HEK293 (cell line): ENCODE data around the gene UBE2V1.

Experiments
- GLI4 ChIP-seq: fragments of 450-650 bp; formaldehyde crosslinking; IDR thresholded peaks from 2 replicates; pipeline ENCODE4 v1.5.1; 2016; ENCODE audit warnings: missing biosample characterization, missing genetic modification characterization
- KLF7 ChIP-seq: fragments of 450-650 bp; formaldehyde crosslinking; IDR thresholded peaks from 2 replicates; pipeline ENCODE4 v1.5.1; 2016; ENCODE audit warnings: missing biosample characterization, missing genetic modification characterization, borderline replicate concordance
- KLF9 ChIP-seq: fragments of 450-650 bp; formaldehyde crosslinking; IDR thresholded peaks from 2 replicates; pipeline ENCODE4 v1.5.1; 2016; ENCODE audit warnings: missing biosample characterization, missing genetic modification characterization, low read depth
- ZFHX2 ChIP-seq: fragments of 450-650 bp; formaldehyde crosslinking; conservative IDR thresholded peaks from 2 replicates; pipeline ENCODE4 v1.5.1; 2016; ENCODE audit warnings: missing biosample characterization, missing genetic modification characterization
- ZNF10 ChIP-seq: fragments of 450-650 bp; formaldehyde crosslinking; IDR thresholded peaks from 2 replicates; pipeline ENCODE4 v1.5.1; 2017; ENCODE audit warnings: missing biosample characterization, missing genetic modification characterization
- ZNF132 ChIP-seq: fragments of 450-650 bp; formaldehyde crosslinking; IDR thresholded peaks from 2 replicates; pipeline ENCODE4 v1.5.1; 2017; ENCODE audit warnings: missing biosample characterization, missing genetic modification characterization, borderline replicate concordance
- ZNF157 ChIP-seq: fragments of 450-650 bp; formaldehyde crosslinking; IDR thresholded peaks from 2 replicates; pipeline ENCODE4 v1.5.1; 2016; ENCODE audit warnings: missing biosample characterization, missing genetic modification characterization
- ZNF266 ChIP-seq: fragments of 450-650 bp; formaldehyde crosslinking; IDR thresholded peaks from 2 replicates; pipeline ENCODE4 v1.5.1; 2016; ENCODE audit warnings: missing biosample characterization, missing genetic modification characterization, low read depth
- ZNF558 ChIP-seq: fragments of 450-650 bp; formaldehyde crosslinking; IDR thresholded peaks from 2 replicates; pipeline ENCODE4 v1.5.1; 2016; ENCODE audit warnings: missing biosample characterization, missing genetic modification characterization
- ZNF561 ChIP-seq: fragments of 450-650 bp; IDR thresholded peaks from 2 replicates; pipeline ENCODE4 v1.5.1; 2018; ENCODE audit warnings: missing biosample characterization, missing genetic modification characterization, borderline replicate concordance
- ZNF624 ChIP-seq: fragments of 450-650 bp; formaldehyde crosslinking; IDR thresholded peaks from 2 replicates; pipeline ENCODE4 v1.5.1; 2017; ENCODE audit warnings: missing biosample characterization, missing genetic modification characterization
- ZNF830 ChIP-seq: fragments of 450-650 bp; IDR thresholded peaks from 2 replicates; pipeline ENCODE4 v1.5.0; 2018; ENCODE audit warnings: missing biosample characterization, missing genetic modification characterization, low read depth, mild to moderate bottlenecking, moderate library complexity
- TF ChIP-seq, protein P1 (sequence below): fragments of 450-650 bp; IDR thresholded peaks from 2 replicates; pipeline ENCODE4 v1.5.1; 2018; ENCODE audit warnings: missing biosample characterization, missing genetic modification characterization
- TF ChIP-seq, protein P2 (sequence below): fragments of 450-650 bp; formaldehyde crosslinking; IDR thresholded peaks from 2 replicates; pipeline ENCODE4 v1.5.1; 2016; ENCODE audit warnings: missing biosample characterization, missing genetic modification characterization
- TF ChIP-seq, protein P3 (sequence below): fragments of 450-650 bp; formaldehyde crosslinking; IDR thresholded peaks from 2 replicates; pipeline ENCODE4 v1.5.1; 2016; ENCODE audit warnings: missing biosample characterization, missing genetic modification characterization
- TF ChIP-seq, protein P4 (sequence below): fragments of 450-650 bp; formaldehyde crosslinking; IDR thresholded peaks from 2 replicates; pipeline ENCODE4 v1.5.1; 2016; ENCODE audit warnings: missing biosample characterization, missing genetic modification characterization, borderline replicate concordance
- TF ChIP-seq, protein P5 (sequence below): fragments of 450-650 bp; formaldehyde crosslinking; IDR thresholded peaks from 2 replicates; pipeline ENCODE4 v1.5.1; 2016; ENCODE audit warnings: missing biosample characterization, missing genetic modification characterization
- TF ChIP-seq, protein P6 (sequence below): fragments of 450-650 bp; formaldehyde crosslinking; IDR thresholded peaks from 2 replicates; pipeline ENCODE4 v1.5.1; 2016; ENCODE audit warnings: missing biosample characterization, missing genetic modification characterization
- TF ChIP-seq, protein P7 (sequence below): fragments of 450-650 bp; formaldehyde crosslinking; IDR thresholded peaks from 2 replicates; pipeline ENCODE4 v1.5.1; 2016; ENCODE audit warnings: missing biosample characterization, missing genetic modification characterization

Gene UBE2V1

DNA sequence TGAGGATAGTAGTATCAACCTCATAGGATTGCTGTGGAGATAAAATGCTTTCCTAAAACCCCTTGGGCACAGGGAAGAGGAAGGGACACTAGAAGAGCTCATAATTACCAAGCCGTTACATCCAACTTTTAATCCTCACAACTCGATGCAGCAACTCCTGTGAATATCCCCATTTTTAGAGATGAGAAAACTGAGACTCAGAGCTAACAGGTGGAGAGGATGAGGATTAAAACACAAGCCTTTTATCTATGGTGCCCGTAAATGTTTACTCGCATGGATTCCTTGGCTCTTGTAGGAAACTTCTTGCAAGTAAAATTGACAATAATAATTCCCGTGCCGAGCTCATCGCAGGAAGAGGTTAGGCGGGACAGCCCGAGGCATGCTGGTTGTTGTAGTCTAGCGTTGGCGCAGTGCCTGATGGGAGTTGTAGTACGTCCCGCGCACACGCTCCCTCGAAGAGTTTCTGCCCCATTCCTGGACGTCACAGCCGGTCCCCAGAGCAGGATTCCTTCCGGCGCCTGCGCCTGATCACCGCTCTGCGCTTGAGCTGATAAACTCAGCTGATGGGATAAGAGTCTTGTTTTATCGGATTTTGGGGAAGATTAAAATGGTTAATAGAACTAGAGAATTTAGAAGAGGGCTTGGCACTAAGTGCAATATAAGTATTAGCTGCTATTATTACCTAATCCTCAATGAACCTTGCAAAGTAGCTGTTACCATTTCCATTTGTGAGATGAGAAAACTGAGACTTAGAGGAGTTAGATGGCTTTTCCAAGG, 2.8 kb upstream of the UBE2V1 start (continued):
- TF ChIP-seq, protein P1, sequence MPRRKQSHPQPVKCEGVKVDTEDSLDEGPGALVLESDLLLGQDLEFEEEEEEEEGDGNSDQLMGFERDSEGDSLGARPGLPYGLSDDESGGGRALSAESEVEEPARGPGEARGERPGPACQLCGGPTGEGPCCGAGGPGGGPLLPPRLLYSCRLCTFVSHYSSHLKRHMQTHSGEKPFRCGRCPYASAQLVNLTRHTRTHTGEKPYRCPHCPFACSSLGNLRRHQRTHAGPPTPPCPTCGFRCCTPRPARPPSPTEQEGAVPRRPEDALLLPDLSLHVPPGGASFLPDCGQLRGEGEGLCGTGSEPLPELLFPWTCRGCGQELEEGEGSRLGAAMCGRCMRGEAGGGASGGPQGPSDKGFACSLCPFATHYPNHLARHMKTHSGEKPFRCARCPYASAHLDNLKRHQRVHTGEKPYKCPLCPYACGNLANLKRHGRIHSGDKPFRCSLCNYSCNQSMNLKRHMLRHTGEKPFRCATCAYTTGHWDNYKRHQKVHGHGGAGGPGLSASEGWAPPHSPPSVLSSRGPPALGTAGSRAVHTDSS (tag by site-specific recombination): no peak
- TF ChIP-seq ZNF624 (tag by site-specific recombination) (no peak), GLI4 (tag by site-specific recombination) (no peak), ZNF830 (tag by site-specific recombination) (no peak), KLF9 (no peak), ZNF561 (tag by site-specific recombination) (peak; percentile 50; the same call in 1 of the 2 replicates), ZNF266 (tag by site-specific recombination) (no peak), ZNF157 (tag by site-specific recombination) (no peak), ZNF558 (tag by site-specific recombination) (no peak), ZNF10 (peak; percentile 77), ZNF132 (tag by site-specific recombination) (no peak), KLF7 (tag by site-specific recombination) (no peak), ZFHX2 (tag by site-specific recombination) (no peak)
- TF ChIP-seq, protein P2, sequence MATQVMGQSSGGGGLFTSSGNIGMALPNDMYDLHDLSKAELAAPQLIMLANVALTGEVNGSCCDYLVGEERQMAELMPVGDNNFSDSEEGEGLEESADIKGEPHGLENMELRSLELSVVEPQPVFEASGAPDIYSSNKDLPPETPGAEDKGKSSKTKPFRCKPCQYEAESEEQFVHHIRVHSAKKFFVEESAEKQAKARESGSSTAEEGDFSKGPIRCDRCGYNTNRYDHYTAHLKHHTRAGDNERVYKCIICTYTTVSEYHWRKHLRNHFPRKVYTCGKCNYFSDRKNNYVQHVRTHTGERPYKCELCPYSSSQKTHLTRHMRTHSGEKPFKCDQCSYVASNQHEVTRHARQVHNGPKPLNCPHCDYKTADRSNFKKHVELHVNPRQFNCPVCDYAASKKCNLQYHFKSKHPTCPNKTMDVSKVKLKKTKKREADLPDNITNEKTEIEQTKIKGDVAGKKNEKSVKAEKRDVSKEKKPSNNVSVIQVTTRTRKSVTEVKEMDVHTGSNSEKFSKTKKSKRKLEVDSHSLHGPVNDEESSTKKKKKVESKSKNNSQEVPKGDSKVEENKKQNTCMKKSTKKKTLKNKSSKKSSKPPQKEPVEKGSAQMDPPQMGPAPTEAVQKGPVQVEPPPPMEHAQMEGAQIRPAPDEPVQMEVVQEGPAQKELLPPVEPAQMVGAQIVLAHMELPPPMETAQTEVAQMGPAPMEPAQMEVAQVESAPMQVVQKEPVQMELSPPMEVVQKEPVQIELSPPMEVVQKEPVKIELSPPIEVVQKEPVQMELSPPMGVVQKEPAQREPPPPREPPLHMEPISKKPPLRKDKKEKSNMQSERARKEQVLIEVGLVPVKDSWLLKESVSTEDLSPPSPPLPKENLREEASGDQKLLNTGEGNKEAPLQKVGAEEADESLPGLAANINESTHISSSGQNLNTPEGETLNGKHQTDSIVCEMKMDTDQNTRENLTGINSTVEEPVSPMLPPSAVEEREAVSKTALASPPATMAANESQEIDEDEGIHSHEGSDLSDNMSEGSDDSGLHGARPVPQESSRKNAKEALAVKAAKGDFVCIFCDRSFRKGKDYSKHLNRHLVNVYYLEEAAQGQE (tag by site-specific recombination): no peak
- TF ChIP-seq, protein P3, sequence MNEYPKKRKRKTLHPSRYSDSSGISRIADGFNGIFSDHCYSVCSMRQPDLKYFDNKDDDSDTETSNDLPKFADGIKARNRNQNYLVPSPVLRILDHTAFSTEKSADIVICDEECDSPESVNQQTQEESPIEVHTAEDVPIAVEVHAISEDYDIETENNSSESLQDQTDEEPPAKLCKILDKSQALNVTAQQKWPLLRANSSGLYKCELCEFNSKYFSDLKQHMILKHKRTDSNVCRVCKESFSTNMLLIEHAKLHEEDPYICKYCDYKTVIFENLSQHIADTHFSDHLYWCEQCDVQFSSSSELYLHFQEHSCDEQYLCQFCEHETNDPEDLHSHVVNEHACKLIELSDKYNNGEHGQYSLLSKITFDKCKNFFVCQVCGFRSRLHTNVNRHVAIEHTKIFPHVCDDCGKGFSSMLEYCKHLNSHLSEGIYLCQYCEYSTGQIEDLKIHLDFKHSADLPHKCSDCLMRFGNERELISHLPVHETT: no peak
- TF ChIP-seq, protein P4, sequence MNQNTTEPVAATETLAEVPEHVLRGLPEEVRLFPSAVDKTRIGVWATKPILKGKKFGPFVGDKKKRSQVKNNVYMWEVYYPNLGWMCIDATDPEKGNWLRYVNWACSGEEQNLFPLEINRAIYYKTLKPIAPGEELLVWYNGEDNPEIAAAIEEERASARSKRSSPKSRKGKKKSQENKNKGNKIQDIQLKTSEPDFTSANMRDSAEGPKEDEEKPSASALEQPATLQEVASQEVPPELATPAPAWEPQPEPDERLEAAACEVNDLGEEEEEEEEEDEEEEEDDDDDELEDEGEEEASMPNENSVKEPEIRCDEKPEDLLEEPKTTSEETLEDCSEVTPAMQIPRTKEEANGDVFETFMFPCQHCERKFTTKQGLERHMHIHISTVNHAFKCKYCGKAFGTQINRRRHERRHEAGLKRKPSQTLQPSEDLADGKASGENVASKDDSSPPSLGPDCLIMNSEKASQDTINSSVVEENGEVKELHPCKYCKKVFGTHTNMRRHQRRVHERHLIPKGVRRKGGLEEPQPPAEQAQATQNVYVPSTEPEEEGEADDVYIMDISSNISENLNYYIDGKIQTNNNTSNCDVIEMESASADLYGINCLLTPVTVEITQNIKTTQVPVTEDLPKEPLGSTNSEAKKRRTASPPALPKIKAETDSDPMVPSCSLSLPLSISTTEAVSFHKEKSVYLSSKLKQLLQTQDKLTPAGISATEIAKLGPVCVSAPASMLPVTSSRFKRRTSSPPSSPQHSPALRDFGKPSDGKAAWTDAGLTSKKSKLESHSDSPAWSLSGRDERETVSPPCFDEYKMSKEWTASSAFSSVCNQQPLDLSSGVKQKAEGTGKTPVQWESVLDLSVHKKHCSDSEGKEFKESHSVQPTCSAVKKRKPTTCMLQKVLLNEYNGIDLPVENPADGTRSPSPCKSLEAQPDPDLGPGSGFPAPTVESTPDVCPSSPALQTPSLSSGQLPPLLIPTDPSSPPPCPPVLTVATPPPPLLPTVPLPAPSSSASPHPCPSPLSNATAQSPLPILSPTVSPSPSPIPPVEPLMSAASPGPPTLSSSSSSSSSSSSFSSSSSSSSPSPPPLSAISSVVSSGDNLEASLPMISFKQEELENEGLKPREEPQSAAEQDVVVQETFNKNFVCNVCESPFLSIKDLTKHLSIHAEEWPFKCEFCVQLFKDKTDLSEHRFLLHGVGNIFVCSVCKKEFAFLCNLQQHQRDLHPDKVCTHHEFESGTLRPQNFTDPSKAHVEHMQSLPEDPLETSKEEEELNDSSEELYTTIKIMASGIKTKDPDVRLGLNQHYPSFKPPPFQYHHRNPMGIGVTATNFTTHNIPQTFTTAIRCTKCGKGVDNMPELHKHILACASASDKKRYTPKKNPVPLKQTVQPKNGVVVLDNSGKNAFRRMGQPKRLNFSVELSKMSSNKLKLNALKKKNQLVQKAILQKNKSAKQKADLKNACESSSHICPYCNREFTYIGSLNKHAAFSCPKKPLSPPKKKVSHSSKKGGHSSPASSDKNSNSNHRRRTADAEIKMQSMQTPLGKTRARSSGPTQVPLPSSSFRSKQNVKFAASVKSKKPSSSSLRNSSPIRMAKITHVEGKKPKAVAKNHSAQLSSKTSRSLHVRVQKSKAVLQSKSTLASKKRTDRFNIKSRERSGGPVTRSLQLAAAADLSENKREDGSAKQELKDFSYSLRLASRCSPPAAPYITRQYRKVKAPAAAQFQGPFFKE (tag by site-specific recombination): no peak
- TF ChIP-seq, protein P5, sequence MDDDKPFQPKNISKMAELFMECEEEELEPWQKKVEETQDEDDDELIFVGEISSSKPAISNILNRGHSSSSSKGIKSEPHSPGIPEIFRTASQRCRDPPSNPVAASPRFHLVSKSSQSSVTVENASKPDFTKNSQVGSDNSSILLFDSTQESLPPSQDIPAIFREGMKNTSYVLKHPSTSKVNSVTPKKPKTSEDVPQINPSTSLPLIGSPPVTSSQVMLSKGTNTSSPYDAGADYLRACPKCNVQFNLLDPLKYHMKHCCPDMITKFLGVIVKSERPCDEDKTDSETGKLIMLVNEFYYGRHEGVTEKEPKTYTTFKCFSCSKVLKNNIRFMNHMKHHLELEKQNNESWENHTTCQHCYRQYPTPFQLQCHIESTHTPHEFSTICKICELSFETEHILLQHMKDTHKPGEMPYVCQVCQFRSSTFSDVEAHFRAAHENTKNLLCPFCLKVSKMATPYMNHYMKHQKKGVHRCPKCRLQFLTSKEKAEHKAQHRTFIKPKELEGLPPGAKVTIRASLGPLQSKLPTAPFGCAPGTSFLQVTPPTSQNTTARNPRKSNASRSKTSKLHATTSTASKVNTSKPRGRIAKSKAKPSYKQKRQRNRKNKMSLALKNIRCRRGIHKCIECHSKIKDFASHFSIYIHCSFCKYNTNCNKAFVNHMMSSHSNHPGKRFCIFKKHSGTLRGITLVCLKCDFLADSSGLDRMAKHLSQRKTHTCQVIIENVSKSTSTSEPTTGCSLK (tag by site-specific recombination): no peak
- TF ChIP-seq, protein P6, sequence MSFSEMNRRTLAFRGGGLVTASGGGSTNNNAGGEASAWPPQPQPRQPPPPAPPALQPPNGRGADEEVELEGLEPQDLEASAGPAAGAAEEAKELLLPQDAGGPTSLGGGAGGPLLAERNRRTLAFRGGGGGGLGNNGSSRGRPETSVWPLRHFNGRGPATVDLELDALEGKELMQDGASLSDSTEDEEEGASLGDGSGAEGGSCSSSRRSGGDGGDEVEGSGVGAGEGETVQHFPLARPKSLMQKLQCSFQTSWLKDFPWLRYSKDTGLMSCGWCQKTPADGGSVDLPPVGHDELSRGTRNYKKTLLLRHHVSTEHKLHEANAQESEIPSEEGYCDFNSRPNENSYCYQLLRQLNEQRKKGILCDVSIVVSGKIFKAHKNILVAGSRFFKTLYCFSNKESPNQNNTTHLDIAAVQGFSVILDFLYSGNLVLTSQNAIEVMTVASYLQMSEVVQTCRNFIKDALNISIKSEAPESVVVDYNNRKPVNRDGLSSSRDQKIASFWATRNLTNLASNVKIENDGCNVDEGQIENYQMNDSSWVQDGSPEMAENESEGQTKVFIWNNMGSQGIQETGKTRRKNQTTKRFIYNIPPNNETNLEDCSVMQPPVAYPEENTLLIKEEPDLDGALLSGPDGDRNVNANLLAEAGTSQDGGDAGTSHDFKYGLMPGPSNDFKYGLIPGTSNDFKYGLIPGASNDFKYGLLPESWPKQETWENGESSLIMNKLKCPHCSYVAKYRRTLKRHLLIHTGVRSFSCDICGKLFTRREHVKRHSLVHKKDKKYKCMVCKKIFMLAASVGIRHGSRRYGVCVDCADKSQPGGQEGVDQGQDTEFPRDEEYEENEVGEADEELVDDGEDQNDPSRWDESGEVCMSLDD (tag by site-specific recombination): peak; percentile 87
- TF ChIP-seq, protein P7, sequence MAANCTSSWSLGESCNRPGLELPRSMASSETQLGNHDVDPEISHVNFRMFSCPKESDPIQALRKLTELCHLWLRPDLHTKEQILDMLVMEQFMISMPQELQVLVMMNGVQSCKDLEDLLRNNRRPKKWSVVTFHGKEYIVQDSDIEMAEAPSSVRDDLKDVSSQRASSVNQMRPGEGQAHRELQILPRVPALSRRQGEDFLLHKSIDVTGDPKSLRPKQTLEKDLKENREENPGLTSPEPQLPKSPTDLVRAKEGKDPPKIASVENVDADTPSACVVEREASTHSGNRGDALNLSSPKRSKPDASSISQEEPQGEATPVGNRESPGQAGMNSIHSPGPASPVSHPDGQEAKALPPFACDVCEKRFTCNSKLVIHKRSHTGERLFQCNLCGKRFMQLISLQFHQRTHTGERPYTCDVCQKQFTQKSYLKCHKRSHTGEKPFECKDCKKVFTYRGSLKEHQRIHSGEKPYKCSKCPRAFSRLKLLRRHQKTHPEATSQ (tag by site-specific recombination): no peak
